NCI-H1092 treated with DMSO at 0.1 percent for 48 hours (cell line): ENCODE data around the gene CST9.
A peak's percentile ranks its signal among the peaks of the same experiment; 100 is the strongest.

Source experiments
- DNase-seq: peaks from one replicate; lab custom pipeline; 2025; lab: John Stamatoyannopoulos, UW

The CST9 gene

DNA sequence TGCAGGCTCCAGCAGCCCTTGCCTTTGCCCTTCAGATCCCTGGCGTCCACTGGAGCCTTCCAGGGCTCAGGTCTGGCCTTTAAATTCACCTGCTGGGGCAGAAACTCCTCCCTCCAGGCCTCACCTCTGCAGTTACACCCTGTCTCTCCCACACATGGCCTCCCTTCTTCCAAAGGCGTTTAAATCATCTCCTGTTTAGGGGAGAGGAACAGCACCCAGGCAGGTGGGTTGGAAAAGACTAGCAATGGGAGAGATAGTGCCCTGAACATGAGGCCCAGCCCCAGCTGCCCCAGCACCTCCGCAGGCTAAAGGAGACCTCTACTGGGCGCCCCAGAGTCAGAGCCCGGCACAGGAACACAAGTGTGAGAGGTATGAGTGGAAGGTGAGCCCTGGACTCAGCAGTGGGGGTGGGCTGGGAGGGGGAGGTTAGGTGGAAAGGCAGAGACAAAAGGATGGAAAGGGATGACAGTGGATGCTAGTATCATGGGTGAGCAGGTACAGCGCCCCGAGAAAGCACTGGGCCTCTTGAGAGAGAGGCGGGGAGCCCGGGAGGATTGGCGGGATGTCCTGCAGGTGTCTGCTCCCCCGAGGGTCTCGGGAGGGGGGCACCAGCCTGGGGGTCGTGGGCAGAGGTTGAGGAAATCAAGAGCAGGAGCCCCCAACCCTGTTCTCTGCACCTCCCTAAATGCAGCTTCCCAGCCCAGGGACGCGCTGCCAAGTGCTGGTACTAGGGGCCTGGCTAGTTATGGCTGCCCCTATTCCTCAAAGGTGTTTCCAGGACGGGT, at the start of gene CST9:
CST9 (minus strand) TSS at position 51 of the 785 bp plus-strand sequence. CDS start 53 bp downstream, outside the sequence.
- DNase-seq: no peak

GRCh38 chr20:23654717-23655116, 49.0 kb upstream of the CST9 start:
- no peak for DNase-seq

GRCh38 chr20:23654000-23654399, 48.3 kb upstream of the CST9 start:
- DNase-seq: no peak

DNA sequence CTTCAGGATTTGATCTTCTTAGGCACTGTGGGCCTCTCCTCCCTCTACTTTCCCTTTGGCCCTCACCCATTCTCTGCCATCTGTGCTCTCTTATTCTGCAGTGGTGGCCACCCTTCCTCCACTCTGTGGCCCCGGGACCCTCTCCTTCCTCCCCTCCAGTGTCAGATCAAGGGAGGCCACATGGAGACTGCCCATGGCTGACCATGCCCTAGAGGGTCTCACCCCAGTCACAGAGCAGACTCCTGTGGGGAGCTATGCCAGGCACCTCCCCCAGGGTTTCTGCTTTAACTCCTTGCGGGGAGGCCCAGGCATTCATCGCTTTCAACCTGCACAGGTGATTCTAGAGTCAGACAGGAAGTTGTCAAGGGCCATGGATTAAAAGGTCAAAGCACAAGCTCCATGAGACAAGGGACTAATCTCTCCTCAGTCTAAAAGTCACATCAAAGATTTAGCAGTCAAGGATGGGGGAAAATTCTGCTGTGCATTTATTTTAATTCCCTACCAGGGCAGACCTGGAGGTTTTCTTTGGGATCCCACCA, 47.8 kb upstream of the CST9 start:
- no peak for DNase-seq

DNA sequence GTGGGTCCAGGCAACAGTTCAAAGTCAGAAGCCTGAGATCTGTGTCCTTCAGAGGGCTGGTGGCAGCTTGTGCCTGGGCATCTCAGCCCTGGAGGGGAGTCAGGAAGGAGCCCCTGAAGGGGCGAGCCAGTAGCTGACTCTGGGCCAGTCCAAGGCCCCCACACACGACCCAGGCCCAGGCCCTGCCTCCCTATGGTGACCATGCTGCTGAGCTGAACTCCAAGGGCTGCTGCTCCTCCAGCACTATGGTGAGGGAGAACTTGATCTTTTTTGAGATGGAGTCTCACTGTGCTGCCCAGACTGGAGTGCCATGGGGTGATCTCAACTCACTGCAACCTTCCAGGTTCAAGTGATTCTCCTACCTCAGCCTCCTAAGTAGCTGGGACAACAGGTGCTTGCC, 47.2 kb upstream of the CST9 start:
- DNase-seq: no peak

DNA sequence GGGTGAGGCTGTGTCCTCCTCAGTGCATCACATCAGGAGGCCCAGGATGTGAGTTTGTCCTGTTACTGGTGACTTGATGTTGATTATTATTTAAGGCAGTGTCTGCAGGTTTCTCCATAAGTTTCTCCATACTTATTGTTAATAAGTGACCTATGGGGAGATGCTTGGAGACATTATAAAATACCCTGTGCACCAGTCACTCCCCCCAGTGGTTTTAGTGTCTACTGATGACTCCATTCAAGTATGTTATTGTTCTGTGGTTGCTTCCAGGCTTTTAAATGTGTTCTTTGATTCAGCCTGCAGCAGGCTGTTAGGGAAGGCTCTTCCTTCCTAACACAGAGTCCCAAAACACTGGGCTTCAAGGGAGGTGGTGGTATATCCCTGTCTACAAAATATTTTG, 46.7 kb upstream of the CST9 start:
- DNase-seq: no peak

GRCh38 chr20:23651117-23651516, 45.4 kb upstream of the CST9 start:
- no peak for DNase-seq

- no peak for DNase-seq
Observed at GRCh38 chr20:23649830-23650417, 44.2 kb upstream of the CST9 start.

GRCh38 chr20:23649242-23649641, 43.5 kb upstream of the CST9 start:
- no peak for DNase-seq

DNA sequence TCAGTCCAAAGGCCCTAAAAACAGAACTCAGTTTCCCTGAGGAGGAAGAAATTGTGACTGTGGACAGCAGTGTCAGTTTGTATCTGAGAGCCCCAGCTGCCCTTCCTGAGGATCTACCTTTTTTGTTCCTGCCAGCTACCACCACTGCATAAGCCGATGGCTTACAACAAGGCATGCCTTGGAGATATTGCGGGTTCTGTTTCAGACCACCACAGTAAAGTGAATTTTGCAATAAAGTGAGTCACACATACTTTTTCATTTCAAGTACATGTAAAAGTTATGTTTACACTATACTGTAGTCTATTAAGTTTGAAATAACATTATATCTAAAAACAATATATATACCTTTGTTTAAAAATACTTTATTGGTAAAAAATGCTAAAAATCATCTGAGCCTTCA, 41.6 kb upstream of the CST9 start:
- DNase-seq: no peak

- DNase-seq: no peak
Observed at GRCh38 chr20:23646106-23646873, 40.6 kb upstream of the CST9 start.

- DNase-seq: no peak
Observed at GRCh38 chr20:23645575-23645974, 39.9 kb upstream of the CST9 start.

GRCh38 chr20:23644164-23644563, 38.4 kb upstream of the CST9 start:
- no peak for DNase-seq

DNA sequence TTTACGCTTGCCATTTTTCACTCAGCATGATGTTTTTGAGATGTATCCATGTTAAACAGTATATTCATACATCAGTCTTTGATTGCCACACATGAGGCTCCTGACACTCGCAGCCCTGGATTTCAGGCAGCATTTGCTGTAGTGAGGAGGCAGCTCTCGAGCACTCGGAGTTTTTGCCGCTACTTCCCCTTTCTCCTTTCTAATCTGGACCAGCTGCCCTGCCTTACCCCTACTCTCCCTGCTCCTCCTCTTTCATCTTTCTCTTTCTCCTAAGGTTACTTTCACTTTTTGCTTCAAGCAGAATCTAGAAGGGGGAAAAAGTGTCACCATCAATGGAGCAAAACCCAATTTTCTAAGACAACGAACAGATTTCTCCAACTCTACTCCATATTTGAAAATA, 37.9 kb upstream of the CST9 start:
- DNase-seq: no peak

DNA sequence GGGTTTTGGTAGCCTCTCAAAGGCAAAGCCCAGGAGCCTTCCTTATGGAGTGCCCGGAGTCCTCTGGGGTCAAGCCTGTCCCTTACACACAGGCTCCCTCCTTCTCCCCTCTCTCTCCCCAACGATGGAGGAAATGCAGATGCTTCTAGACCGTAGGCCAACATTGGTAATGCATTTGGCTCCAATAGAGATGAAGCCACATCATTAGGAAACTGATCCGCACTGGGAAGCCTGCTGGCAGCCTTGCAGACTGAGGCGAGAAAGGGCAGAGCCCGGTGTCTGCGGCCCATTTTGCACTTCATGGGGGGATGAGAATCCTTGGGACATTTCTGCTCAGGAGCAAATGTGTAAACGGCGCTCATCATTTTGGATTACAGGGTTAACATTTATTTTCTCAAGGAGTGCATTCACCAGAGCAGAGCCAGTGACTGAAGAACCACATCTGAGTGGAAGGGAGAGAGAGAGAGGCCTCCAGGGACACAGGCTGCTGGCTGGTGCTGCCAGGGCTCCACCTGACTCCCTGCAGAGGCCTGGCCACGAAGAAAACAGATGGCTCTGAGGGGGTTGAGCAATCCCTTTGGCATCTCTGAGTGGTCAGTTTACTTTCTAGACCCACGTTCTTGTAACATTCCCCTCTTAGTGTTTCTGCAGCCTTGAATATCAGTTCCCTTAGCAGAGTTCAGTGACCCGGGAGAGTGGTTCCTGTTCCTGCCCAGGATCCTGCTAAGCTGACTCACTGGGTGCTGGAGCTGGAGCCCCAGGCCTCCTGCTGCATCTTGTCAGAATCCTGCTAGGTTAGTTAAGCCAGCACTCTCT, 36.4 kb upstream of the CST9 start:
- DNase-seq: peak; percentile 45

DNA sequence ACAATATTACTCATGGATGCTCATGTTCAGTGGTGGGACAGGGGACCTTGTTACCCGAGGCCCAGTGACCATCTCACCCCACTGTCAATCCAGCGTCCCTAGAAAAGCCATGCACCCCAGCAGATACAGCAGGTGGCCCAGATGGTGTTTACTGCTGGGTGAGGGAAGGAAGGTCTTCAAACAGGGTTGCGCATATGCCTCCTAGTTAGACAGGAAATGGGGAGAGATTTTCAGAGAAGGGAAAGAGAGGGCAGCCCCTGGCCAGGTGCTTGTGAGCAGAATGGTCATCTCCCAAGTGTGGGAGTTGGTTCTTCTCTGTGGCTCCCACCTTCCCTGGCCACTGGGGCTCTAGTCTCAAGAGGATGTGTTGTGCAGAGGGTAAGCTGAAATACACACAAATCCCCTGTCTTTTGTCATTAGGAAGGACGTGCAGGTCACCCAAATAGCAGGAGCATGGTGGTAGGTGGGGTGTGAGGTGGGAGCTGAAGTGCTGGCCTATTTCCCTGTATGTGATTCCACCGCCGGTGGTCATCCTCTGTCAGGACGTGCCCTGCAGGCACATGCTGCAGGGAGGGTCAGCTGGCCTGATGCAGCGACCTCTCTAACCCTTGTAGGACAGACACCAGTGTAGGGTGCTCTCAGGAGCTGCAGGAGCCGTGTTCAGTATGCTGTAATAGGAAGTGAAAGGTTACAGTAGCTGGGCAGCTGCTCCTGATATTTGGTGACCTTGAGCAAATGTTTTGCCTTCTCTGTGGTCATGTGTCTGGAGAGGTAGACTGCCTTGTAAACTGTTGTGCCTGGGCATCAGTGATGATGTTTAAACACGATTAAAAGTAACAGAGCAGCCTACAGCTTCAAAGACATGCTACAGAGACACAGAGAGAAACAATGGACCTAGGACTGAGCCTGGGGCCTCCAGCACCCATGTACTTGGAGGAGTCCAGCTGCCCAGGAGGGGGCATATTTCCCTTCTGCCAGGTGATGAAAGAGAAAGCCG, 35.3 kb upstream of the CST9 start:
- no peak for DNase-seq

GRCh38 chr20:23640018-23640601, 34.4 kb upstream of the CST9 start:
- no peak for DNase-seq

DNA sequence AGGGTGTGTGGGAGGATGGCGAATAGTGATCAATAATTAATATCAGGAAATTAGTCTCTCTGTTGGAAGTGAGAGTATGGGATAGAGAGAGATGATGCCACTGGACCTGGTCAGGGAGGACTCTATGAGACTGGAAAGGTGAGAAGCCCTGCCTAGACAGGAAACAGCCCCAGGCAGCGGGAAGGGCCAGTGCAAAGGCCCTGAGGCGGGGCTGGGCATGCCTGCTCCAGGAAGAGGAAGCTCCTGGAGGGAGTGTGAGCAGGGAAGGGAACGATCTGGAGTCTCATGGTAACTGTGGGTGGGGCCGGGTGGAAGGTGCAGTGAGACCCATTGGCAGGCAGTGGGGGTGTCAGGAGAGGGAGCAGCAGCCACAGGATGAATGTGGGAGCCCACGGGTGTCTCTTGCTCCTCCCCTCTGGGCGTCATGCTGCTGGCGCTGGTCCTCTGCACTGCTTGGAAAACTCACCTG, 33.8 kb upstream of the CST9 start:
- no peak for DNase-seq

DNA sequence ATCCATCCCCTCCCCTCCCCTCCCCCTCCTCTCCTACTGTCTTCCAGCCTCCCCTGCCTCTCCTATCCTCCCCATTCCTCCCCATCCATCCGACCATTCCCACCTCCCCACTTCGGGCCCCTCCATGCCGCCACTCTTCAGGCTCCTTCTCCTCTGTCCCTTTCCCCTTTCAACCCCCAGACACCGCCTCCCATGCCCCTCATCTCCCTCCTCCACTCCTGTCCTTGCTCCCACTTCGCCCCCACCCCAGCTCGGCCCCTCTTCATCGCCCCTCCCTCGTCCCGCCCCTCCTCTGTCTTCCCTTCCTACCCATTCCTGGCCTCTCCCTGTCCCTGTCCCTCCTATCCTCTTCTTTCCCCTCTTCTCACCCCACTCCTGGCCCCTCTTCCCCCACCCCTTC, 32.6 kb upstream of the CST9 start:
- DNase-seq: no peak
